ENCODE results near the gene LRRC74A.
A peak's percentile ranks its signal among the peaks of the same experiment; 100 is the strongest.

GRCh38 chr14:76918256-76918781 is 92.1 kb downstream of the LRRC74A start:
- TF ChIP-seq CTCF (IDR thresholded peaks at IDR 0.05), result peak in 1 of 3 experiments; percentile 4
- TF ChIP-seq POLR2A (IDR thresholded peaks at IDR 0.05; ENCODE audit: low read depth), result no peak
- no peak for TF ChIP-seq POLR2AphosphoS5 (IDR thresholded peaks at IDR 0.05)
